Measurements from ENCODE around the gene CLCN4.

Gene CLCN4

GRCh38 chrX:10282490-10282889 lies 125.7 kb downstream of the CLCN4 start:
- H3K4me3 ChIP-seq (ENCODE audit: severe bottlenecking): no peak overlapping the region
- no peaks in the 10 kb centered on the region for H3K9me3 ChIP-seq (ENCODE audit: severe bottlenecking)
- ATAC-seq (ENCODE audit: low read depth): no peak
- H3K36me3 ChIP-seq (ENCODE audit: low read depth): no peaks in the 10 kb centered on the region
- no peak for DNase-seq (ENCODE audit: low spot score)
- no peak for TF ChIP-seq CTCF (IDR thresholded peaks at IDR 0.05; ENCODE audit: poor library complexity, severe bottlenecking)
- no peaks in the 10 kb centered on the region for H3K27me3 ChIP-seq (ENCODE audit: insufficient read depth, poor library complexity, severe bottlenecking)
- H3K4me1 ChIP-seq (ENCODE audit: insufficient read depth, poor library complexity, severe bottlenecking): no peaks in the 10 kb centered on the region
- H3K27ac ChIP-seq (ENCODE audit: poor library complexity, severe bottlenecking): no peak overlapping the region

- no peaks in the 10 kb centered on the region for H3K4me1 ChIP-seq (ENCODE audit: insufficient read depth, poor library complexity, severe bottlenecking)
- H3K9me3 ChIP-seq (ENCODE audit: severe bottlenecking): no peaks in the 10 kb centered on the region
- DNase-seq (ENCODE audit: low spot score): no peak
- H3K4me3 ChIP-seq (ENCODE audit: severe bottlenecking): no peak overlapping the region
- no peaks in the 10 kb centered on the region for H3K36me3 ChIP-seq (ENCODE audit: low read depth)
- no peak for ATAC-seq (ENCODE audit: low read depth)
- H3K27ac ChIP-seq (ENCODE audit: poor library complexity, severe bottlenecking): no peak overlapping the region
- TF ChIP-seq CTCF (IDR thresholded peaks at IDR 0.05; ENCODE audit: poor library complexity, severe bottlenecking): no peak
- H3K27me3 ChIP-seq (ENCODE audit: insufficient read depth, poor library complexity, severe bottlenecking): no peaks in the 10 kb centered on the region
Observed at GRCh38 chrX:10286195-10286594, 129.4 kb downstream of the CLCN4 start.

Measured in RWPE2 (cell line).